Activated CD8-positive, alpha-beta memory T cell treated with anti-CD3 and anti-CD28 coated beads, Interleukin-2, amount 50 U/mL, for 24 hours (primary cell): ENCODE data around the gene RAD51B.

Experiments
- DNase-seq: peaks from one replicate; pipeline ENCODE4 v3.0.0-alpha.2; 2020; ENCODE audit errors: extremely low read depth

Gene RAD51B

GRCh38 chr14:68463299-68463698, 643.7 kb downstream of the RAD51B start:
- no peak for DNase-seq

- no peak for DNase-seq
Observed at GRCh38 chr14:68463705-68464374, 644.3 kb downstream of the RAD51B start.

DNA sequence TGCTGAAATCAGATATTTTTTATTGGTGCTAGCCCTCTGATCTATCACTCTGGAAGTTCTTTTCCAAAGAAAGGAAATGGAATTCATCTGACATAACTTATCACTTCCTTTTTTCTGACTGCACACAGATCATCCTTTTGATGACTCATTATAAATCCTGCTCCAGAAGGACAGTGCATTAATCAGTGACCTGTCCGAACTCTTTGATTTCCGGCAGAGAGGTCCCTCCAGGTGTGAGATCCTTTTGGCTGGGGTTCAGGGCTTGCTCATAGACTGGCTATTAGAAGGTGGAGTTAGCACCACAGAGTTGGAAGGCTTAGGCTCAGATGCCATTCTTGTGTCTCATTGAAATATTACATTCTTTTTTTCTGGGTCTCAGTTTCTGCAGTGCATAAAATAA, 645.1 kb downstream of the RAD51B start:
- no peak for DNase-seq

DNA sequence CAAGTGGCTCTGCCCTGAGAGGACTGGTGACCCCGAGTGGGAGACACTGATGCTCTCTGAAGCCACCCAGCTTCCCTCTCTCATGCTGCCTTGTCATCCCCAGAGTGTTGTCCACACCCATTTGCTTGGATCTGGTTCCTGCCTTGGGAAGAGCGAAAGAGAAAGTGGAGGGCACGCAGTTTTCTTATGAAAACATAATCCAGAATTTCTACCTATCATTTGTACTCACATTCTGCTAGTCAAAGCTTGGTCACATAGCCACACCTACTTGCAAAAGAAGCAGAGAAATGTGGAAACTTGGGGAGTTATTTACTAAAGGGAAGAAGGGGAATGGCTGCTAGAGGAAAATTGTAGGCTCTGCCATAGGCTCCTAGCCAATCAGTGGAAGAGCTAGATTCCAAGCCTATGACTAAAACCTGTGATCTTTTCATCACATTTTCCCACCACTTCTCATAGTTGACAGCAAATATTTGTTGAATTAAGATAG, 647.0 kb downstream of the RAD51B start:
- no peak for DNase-seq

- no peak for DNase-seq
Observed at GRCh38 chr14:68467425-68467824, 647.8 kb downstream of the RAD51B start.

DNA sequence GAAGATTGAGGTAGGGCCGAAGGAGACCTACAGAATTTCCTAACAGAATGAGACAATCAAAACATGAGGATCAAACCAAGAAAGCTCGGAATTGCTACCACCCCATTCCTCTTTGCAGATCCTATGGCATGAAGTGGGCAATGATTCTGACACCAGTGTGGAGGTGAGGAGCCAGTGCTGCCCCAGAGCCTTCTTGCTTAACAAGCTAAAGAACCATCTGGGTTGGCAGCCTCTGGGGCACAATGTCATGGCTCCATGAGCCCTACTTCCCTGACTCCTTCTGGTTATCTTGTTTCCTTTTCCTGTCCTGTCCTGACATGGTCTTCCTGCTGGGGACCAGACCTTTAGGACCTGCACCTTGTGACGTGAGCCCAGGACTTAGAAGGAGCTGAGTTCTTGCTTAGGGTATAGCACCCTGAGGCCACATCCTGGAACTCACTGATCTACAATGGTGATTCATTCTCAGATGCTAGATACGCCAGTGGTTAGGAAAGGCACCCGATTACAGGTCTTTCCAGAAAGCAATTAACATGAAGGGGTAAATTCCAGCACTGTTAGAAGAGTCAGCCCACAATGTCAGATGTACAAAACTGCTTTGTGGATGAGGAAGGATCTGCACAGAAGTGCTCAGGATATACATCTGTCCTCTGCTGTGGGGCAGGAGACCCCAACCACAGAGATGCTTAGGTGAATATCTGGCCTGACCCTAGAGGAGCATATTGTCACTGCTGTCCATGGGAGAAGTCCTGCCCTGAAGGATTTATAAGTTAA, 649.0 kb downstream of the RAD51B start:
- no peak for DNase-seq

DNA sequence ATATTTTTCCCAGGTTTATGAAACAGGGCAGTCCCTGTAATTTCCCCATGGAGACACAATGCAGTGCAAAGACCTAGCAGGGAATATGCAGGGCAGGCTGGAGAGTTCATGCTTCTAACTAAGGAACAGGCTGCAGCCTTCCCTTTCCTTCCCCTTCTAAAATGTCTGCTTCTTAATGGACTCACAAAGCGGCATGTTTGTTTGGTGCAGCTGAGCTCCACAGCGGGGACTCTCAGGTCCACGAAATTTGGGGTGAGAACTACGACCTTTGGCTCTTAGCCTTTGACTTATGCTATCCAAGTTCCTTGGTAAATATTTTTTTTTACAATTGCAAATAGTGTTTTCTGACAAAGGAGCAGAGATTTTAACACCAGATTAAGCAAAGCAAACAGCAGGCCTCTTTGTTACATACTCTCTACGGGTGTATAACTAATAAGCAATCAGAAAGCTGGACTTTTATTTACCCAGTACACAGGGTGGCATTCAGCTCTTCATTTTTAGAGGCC, 649.7 kb downstream of the RAD51B start:
- DNase-seq, result no peak

DNA sequence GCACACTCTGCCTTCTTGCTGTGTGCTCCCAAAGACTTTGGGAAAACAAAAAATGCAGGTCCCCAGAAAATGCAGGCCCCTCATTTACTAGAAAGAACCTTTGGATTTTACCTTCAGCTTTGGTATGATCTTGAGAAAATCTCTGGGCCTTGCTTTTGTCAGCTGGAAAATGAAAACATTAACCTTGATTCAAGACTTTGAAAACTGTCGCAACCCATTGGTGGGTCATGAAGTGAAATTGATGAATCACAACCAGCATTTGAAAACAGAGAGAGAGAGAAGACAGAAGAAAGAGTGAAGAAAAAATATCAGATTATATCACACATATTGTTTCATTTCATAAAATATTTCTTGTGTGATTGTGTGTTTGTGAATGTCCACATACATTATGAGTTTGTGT, 650.8 kb downstream of the RAD51B start:
- no peak for DNase-seq

DNA sequence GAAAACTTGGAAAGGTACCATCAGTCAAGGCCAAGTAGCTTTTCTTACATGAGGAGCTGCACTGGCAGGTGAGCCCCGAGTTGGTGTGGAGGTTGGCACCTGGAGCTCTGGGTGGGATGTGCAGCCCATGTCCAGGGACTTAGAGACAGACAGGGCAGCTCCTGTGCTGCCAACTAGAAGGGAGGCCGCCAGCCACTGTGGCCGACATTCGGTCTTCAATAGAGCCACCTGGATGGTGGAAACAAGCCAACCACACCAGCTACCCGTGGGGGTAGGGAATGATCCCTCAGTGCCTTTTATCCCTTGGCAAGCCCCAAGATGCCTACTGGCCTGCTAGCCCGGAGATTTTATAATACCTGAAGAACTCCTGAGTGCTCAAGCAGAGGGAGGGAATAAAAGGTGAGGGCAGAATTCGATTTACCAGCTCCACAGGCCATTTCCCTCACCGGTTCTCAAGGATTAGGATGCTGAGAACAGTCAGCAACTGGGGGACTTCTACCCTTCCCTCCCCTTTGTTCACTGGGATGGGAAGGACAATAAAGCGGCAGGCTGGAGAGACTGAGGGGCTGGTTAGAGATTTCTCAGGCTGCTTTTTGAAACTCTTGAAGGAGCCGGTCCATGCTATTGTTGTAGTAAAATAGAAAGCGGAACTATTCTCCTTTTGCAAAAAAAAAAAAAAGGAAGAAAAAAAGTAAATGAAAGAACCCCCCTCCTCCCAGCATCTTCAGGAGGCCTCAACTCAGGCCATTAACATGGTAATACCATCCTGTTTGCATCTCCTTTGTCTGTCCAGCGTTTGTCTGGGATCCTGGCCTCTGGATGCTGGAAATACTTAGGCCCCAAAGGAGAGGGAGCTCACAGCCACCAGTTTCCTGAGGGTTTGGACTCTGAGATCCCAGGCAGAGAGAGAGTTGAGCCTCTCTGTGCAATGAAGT, 651.7 kb downstream of the RAD51B start:
- no peak for DNase-seq

- DNase-seq, result no peak
Observed at GRCh38 chr14:68471964-68472508, 652.5 kb downstream of the RAD51B start.

DNA sequence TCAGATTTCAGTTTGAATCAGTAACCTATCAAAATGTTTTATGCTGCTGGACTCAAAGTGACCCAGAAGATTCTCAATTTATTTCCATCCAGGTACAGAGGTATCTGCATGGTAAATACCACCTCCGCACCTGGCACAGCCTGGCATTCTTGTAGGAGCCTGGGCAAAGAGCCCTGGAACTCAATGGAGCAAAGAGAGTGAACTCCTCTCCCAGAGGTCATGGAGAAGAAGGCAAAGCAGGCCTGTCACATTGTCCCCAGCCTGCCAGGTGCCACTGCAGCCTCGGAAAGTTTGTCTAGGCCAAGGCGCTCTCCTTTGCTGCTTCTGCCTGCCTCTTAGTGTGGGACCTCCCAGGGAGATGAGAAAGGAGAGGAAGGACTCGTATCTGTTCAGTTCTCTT, 653.5 kb downstream of the RAD51B start:
- DNase-seq, result no peak

GRCh38 chr14:68473794-68474193, 654.2 kb downstream of the RAD51B start:
- DNase-seq, result no peak

DNA sequence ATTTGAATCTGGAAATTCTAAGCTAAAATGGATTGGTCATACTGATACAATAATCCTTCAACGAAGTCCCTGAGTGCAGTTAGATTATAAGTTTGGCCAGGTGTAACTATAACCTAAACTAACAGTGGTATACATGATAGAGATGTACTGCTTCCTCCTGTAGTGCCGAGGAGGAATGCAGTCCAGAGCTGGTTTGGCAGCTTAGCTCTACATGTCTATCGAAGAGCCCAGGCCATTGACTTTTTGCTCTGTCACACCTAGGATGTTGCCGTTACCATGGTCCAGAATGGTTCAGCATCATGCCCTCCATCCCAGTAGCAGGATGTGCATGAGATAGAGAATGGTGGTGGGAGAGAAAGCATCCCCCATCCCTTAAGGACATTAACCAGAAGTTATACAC, 655.2 kb downstream of the RAD51B start:
- no peak for DNase-seq

DNA sequence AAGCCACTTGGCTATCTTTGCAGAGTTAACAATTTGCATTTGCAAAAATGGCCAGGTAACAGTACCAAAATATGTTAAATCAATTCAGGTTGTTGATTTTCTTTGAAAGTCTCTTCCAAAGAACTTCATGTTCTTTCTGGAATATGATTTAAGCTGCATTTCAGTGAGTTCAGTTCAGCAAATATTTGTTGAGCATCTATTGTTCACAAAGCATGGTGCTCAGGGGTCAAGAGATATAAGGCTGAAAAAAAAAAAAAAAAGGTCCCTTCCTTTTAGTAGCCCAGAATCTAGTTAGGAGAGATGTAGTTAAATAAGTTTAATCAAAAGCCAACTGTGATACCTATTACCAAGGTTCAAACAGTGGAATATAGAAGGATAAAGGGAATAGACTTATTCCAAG, 656.2 kb downstream of the RAD51B start:
- DNase-seq, result no peak

DNA sequence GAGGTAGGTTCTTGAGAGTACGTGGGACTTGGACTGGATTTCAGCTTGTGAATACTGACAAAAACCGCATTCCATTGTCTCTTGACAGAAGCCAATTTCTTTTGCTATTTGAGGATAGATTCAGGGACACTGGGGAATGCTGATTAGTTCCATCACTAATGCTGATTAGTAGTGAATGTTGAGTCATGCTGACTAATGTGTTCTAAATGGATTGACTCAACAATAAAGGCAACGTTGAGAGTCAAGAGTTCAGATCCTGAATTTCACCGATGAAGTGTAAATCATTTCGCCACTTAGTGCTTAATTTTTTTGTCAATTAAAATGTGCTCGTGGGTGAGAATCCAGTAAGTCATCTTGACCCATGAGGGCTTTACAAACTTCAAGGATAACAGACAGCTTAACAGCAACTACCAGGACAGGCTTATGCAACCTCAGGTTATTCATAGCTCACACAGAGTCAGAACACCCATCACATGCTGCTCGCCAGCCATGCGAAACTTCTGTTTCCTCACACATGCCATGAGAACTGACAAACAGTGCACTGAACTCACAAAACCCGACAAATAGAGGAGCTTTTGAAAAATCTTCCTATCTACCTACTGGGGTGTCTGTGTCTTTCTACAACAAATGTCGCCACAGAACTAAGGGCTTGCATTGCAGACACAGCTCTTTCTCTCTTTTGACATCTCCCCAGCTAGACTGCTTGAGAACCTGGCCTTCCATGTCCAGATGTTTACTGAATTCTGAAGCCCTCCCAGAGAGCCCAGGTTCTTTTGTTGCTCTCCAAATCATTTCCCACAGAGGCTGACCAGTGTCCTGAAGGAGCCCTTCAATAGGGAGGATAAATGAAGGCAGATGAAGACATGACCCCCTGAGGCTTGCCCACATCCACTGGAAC, 656.9 kb downstream of the RAD51B start:
- no peak for DNase-seq

- DNase-seq, result no peak
Observed at GRCh38 chr14:68477110-68477455, 657.5 kb downstream of the RAD51B start.

DNA sequence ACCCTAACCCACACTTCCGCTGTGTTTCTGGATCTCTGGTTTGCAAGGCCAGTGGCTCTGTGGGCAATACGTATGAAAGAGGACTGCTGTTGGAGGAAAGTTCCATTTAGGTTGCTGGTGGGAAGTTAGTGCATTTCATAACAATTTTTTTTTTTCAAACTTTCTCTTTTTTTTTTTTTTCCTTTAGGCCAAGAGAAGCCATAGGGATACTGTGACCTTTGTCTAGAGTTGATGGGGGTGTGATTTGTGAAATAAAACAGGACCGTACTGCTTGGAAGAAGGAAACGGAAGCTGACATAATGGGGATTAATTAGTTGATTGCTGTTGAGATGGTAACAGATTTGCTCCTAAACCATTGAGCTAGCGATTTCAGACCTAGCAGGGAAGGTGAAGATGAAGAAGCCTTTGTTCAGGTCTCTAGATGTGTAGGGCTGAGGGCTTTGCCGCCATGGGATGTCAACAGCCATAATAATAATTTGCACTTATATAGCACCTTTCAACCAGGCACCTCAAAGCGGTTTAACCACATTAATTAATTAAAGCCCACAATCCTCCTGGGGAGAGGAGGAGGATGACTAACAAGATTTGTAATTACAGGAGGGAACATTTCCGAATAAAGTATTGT, 658.0 kb downstream of the RAD51B start:
- DNase-seq, result no peak

GRCh38 chr14:68479247-68479646, 659.7 kb downstream of the RAD51B start:
- DNase-seq, result no peak

DNA sequence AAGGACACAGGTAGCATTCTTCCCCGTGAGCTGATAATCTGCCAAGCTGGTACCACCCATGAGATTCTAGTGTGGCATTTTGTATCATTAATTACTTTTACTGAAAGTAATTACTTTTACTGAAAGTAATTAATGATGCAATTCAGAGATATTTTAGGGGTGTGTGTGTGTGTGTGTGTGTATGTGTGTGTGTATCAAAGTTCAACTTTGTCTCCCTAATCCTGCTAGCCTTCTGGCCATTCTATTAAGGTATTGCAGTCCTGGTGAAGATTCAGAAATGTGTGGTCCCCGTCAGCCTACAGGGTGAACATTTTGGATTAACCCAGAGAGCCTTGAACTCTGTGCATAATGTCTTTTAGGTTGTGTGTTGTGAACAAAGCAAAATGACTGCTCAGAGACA, 662.4 kb downstream of the RAD51B start:
- DNase-seq, result no peak

- DNase-seq, result no peak
Observed at GRCh38 chr14:68482772-68483395, 663.3 kb downstream of the RAD51B start.
